K562 (cell line): Measurements from ENCODE around the gene CCR2. TPM values are rescaled to one million over a fixed set of nuclear protein-coding genes. Genes with fewer than 3 reads are reported as not detected.
A peak's percentile ranks its signal among the peaks of the same experiment; 100 is the strongest.

Source experiments
- ARHGAP35 ChIP-seq: fragments of 450-650 bp; IDR thresholded peaks from 2 replicates; pipeline ENCODE4 v1.6.1; 2018; ENCODE audit not compliant: partially characterized antibody
- NR2C1 ChIP-seq, 2 experiments: fragments of 450-650 bp; IDR thresholded peaks; 2 replicates each; pipeline ENCODE4 v1.6.1; 2017; ENCODE audit warnings: mild to moderate bottlenecking in 2 of 2, antibody characterized with exemption in 1 of 2, inconsistent platforms in 1 of 2, missing compliant biosample characterization in 1 of 2, missing genetic modification characterization in 1 of 2
- RCOR1 ChIP-seq, 2 experiments: IDR thresholded peaks; 2 replicates each; pipeline ENCODE4 v1.6.1; 2012; ENCODE audit warnings: low read depth in 2 of 2, low read length in 2 of 2, borderline replicate concordance in 1 of 2, improper control_type of control experiment in 1 of 2
- SAP30 ChIP-seq: fragments of 200-600 bp; sonication (generic); IDR thresholded peaks from 2 replicates; pipeline ENCODE4 v1.6.1; 2012; ENCODE audit warnings: borderline replicate concordance, low read depth, mild to moderate bottlenecking, moderate library complexity, low read length, control low read depth, inconsistent platforms; ENCODE audit not compliant: insufficient read depth, poor library complexity, severe bottlenecking
- SNIP1 ChIP-seq: fragments of 450-650 bp; IDR thresholded peaks from 2 replicates; pipeline ENCODE4 v1.7.1; 2017; ENCODE audit warnings: low read depth, mild to moderate bottlenecking
- STAT5A ChIP-seq: IDR thresholded peaks from 2 replicates; pipeline ENCODE4 v1.6.1; 2012; ENCODE audit warnings: low read length, inconsistent platforms, borderline replicate concordance
- TRIM24 ChIP-seq, 2 experiments: fragments of 450-650 bp; IDR thresholded peaks; 2 replicates each; pipeline ENCODE4 v1.6.1; 2016
- ZBTB17 ChIP-seq: fragments of 450-650 bp; formaldehyde crosslinking; IDR thresholded peaks from 2 replicates; pipeline ENCODE4 v1.4.0; 2020; ENCODE audit warnings: mild to moderate bottlenecking
- ZNF436 ChIP-seq: fragments of 250-450, 450-650 bp; sonication (Bioruptor Pico); formaldehyde crosslinking; IDR thresholded peaks from 2 replicates; pipeline ENCODE4 v1.7.0; 2020; ENCODE audit warnings: mild to moderate bottlenecking
- ZNF778 ChIP-seq: fragments of 450-650 bp; formaldehyde crosslinking; IDR thresholded peaks from 2 replicates; pipeline ENCODE4 v1.4.0; 2020; ENCODE audit warnings: mild to moderate bottlenecking, moderate library complexity
- polyA plus RNA-seq, 8 experiments: library from polyadenylated mRNA; depleted of rRNA in 4 of 8; stranded (reverse) in 5 of 8; unstranded in 3 of 8; fragments of >200 nt; fragmentation: Nextera tagmentation in 2 of 8; fragmentation: Illumina TruSeq in 1 of 8; extraction: Ambion mirVana in 2 of 8; extraction: Trizol in 1 of 8; gene quantifications; 2 replicates each; pipeline versions ENCODE4 v1.2.1 to v1.2.3, GENCODE V29; 2011 to 2014; ENCODE audit warnings: inconsistent platforms in 1 of 8, missing spikeins in 1 of 8
- total RNA-seq, 7 experiments: library from RNA; depleted of rRNA in 6 of 7; stranded (reverse); fragments of >200 nt in 6 of 7; fragmentation: Illumina TruSeq in 2 of 7; extraction: Trizol in 2 of 7; gene quantifications; 2 replicates each; pipeline versions ENCODE4 v1.2.1 to v1.2.3, GENCODE V29; 2011 to 2021; ENCODE audit warnings: low replicate concordance in 1 of 7
- TF ChIP-seq, protein P1 (sequence below): IDR thresholded peaks from 2 replicates; pipeline ENCODE4 v1.6.1; 2016; ENCODE audit warnings: missing genetic modification characterization, missing compliant biosample characterization
- TF ChIP-seq, protein P2 (sequence below): fragments of 450-650 bp; formaldehyde crosslinking; IDR thresholded peaks from 2 replicates; pipeline ENCODE4 v1.4.0; 2020; ENCODE audit warnings: mild to moderate bottlenecking, moderate library complexity
- TF ChIP-seq, protein P3 (sequence below): IDR thresholded peaks from 2 replicates; pipeline ENCODE4 v1.6.1; 2011; ENCODE audit warnings: borderline replicate concordance, low read depth, mild to moderate bottlenecking, moderate library complexity, low read length; ENCODE audit not compliant: insufficient read depth, poor library complexity, severe bottlenecking
- TF ChIP-seq, protein P4 (sequence below): sonication (generic); formaldehyde crosslinking; IDR thresholded peaks from 2 replicates; pipeline ENCODE4 v1.4.0; 2020; ENCODE audit warnings: mild to moderate bottlenecking, missing genetic modification reagents
- TF ChIP-seq, protein P5 (sequence below): fragments of 250-450 bp; sonication (Bioruptor Pico); IDR thresholded peaks from 2 replicates; pipeline ENCODE4 v1.8.0; 2021; ENCODE audit warnings: moderate library complexity, mild to moderate bottlenecking, inconsistent platforms
- TF ChIP-seq, protein P6 (sequence below): fragments of 250-450 bp; sonication (Bioruptor Pico); IDR thresholded peaks from 2 replicates; pipeline ENCODE4 v1.6.1; 2021; ENCODE audit warnings: mild to moderate bottlenecking

CCR2 gene
- total and polyA plus RNA-seq, 9 of the 15 experiments (the other 6 are each of a cell fraction or from before 2014, with no cell fraction given), result not detected

DNA sequence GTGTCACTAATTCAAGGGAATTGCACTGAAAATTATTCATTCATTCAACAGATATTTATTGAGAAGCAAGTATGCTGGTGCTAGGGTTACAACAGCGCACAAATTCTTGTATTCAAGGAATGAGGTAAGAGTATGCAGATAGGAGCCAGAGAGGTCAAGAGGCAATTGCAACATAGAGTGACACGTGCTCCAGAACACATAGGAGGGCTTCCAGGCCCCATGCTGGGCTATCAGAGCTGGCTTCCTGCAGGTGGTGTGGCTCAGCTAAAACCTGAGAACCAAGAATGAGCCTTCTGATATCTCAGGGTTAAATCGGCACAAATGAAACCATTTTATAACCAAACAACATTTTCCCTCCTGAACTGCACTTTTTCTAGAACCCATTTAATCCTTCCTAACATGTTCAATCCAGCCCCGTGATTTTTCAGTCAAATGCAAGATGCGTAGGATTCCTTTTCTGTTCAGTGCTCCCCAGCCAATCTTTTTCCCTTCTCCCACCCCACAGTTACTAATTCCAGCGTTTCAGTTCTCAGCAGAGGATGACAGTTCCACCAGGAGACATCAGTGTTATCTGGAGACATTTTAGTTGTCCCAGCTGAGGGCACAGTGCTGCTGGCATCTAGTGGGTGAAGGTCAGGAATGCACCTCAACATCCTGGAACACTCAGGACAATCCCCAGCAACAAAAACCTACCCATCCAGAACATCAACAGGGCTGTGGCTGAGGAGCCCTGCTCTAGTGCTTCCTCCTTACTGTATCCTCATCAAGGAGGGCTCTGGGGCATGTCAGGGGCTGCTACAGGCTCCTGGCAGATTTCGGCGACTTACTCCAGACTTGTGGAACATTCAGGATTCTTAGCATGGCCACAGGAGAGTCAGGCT is 39.9 kb downstream of the CCR2 start (continued):
- TF ChIP-seq, protein P1, sequence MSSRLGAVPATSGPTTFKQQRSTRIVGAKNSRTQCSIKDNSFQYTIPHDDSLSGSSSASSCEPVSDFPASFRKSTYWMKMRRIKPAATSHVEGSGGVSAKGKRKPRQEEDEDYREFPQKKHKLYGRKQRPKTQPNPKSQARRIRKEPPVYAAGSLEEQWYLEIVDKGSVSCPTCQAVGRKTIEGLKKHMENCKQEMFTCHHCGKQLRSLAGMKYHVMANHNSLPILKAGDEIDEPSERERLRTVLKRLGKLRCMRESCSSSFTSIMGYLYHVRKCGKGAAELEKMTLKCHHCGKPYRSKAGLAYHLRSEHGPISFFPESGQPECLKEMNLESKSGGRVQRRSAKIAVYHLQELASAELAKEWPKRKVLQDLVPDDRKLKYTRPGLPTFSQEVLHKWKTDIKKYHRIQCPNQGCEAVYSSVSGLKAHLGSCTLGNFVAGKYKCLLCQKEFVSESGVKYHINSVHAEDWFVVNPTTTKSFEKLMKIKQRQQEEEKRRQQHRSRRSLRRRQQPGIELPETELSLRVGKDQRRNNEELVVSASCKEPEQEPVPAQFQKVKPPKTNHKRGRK (tag), result peak; percentile 56; the same call in 1 of the 2 replicates
- TF ChIP-seq, protein P2, sequence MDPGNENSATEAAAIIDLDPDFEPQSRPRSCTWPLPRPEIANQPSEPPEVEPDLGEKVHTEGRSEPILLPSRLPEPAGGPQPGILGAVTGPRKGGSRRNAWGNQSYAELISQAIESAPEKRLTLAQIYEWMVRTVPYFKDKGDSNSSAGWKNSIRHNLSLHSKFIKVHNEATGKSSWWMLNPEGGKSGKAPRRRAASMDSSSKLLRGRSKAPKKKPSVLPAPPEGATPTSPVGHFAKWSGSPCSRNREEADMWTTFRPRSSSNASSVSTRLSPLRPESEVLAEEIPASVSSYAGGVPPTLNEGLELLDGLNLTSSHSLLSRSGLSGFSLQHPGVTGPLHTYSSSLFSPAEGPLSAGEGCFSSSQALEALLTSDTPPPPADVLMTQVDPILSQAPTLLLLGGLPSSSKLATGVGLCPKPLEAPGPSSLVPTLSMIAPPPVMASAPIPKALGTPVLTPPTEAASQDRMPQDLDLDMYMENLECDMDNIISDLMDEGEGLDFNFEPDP, result no peak
- TF ChIP-seq RCOR1 (IDR thresholded peaks at IDR 0.05; ENCODE audit: borderline replicate concordance in 1 of 2, low read depth in 2 of 2, low read length in 2 of 2) (peak in 1 of 2 experiments; percentile 30; a peak in 1 of 4 replicates), NR2C1 (IDR thresholded peaks at IDR 0.05) (peak; percentile 64; the same call in 1 of the 2 replicates), NR2C1 (tag; IDR thresholded peaks at IDR 0.05) (peak; percentile 83), ZNF436 (CRISPR knock-in tag) (no peak), STAT5A (0 out of 2 replicates have a peak, but pooled peaks have one; percentile 16), ZNF778 (no peak), TRIM24 (IDR thresholded peaks at IDR 0.05) (peak; percentile 62 to 80; a peak in 3 of 4 replicates), SAP30 (no peak), ZBTB17 (CRISPR knock-in tag) (no peak), ARHGAP35 (no peak), SNIP1 (no peak)
- TF ChIP-seq, protein P3, sequence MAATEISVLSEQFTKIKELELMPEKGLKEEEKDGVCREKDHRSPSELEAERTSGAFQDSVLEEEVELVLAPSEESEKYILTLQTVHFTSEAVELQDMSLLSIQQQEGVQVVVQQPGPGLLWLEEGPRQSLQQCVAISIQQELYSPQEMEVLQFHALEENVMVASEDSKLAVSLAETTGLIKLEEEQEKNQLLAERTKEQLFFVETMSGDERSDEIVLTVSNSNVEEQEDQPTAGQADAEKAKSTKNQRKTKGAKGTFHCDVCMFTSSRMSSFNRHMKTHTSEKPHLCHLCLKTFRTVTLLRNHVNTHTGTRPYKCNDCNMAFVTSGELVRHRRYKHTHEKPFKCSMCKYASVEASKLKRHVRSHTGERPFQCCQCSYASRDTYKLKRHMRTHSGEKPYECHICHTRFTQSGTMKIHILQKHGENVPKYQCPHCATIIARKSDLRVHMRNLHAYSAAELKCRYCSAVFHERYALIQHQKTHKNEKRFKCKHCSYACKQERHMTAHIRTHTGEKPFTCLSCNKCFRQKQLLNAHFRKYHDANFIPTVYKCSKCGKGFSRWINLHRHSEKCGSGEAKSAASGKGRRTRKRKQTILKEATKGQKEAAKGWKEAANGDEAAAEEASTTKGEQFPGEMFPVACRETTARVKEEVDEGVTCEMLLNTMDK, result no peak
- TF ChIP-seq, protein P4, sequence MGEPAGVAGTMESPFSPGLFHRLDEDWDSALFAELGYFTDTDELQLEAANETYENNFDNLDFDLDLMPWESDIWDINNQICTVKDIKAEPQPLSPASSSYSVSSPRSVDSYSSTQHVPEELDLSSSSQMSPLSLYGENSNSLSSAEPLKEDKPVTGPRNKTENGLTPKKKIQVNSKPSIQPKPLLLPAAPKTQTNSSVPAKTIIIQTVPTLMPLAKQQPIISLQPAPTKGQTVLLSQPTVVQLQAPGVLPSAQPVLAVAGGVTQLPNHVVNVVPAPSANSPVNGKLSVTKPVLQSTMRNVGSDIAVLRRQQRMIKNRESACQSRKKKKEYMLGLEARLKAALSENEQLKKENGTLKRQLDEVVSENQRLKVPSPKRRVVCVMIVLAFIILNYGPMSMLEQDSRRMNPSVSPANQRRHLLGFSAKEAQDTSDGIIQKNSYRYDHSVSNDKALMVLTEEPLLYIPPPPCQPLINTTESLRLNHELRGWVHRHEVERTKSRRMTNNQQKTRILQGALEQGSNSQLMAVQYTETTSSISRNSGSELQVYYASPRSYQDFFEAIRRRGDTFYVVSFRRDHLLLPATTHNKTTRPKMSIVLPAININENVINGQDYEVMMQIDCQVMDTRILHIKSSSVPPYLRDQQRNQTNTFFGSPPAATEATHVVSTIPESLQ (CRISPR knock-in tag), result no peak
- TF ChIP-seq, protein P5, sequence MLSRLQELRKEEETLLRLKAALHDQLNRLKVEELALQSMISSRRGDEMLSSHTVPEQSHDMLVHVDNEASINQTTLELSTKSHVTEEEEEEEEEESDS (CRISPR knock-in tag), result no peak
- TF ChIP-seq, protein P6, sequence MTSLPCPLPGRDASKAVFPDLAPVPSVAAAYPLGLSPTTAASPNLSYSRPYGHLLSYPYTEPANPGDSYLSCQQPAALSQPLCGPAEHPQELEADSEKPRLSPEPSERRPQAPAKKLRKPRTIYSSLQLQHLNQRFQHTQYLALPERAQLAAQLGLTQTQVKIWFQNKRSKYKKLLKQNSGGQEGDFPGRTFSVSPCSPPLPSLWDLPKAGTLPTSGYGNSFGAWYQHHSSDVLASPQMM, result no peak
